HG03571 (cell line): ENCODE data around the gene TMEM236.

ENCODE experiments used
- ATAC-seq: cut with Tn5 transposase; IDR thresholded peaks from one replicate; pipeline ENCODE4 v1.9.1; 2021; ENCODE audit not compliant: unreplicated experiment

The TMEM236 gene

DNA sequence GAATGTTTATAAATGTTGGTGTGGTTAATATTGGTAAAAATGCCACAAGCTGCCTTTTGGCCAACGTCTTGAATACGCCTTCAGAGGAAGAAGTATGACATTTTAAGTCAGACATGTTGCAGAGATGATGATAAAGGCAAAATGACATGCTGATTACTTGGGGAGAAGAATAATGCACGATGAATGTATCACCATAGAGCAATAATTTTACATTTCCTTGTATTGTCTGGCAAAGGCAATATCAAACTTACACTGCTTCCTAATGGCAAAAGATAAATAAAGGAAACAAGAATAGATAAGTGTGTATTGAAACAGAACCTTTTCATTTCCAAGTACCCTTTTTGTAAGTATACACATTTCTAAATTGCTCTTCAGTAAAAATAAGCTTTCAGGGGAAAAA, 65.8 kb downstream of the TMEM236 start:
- no peak for ATAC-seq

DNA sequence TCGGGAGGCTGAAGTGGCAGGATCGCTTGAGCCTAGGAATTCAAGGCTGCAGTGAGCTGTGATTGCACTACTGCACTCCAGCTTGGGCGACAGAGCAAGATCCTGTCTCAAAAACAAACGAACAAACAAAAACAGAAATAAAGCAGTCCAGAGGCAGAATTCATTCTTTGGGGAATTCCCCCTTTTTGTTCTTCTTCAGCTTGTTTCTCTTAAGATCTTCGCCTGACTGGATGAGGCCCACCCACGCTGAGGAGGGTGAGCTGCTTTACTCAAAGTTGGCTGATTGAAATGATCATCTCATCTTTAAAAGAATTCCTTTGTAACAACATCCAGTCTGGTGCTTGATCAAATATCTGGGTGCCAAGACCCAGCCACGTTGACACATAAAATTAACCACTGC, 67.8 kb downstream of the TMEM236 start:
- no peak for ATAC-seq

DNA sequence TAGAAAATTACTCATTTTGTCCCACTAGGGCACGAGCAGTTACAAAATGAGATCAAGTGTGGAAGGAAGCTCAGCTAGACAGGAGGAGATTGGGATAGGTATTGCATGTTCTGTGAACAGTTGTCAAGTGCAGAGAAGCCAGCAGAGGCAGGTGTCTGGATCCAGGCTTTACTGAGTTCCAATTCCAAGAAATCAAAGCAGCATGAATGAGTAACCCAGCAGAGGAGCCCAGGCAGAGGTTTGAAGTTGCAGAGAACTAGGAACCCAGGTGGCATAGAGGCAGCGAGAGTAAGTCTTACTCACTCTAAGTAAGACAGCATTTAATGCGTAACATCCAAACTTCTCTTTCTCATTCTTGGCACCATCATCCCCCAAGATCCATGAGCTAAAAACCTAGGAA, 68.9 kb downstream of the TMEM236 start:
- ATAC-seq = no peak

DNA sequence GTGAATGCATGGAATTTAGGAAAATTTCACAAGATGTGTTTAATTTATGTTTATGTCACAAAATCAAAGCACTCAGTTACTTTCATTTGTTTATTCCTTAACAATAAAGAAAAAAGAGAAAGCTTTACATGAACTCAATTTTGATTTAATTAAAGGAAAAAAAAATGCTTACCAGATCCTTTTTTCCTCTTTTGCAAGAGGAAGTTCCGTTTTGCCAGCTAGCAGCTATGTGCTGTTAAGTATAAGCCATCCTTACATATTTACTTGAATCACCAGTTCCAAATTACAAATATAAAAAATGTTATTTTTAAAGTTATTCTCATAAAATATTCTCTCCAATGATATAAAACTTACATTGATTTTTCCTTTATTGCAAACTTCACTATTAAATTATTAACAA, 69.9 kb downstream of the TMEM236 start:
- ATAC-seq = no peak

DNA sequence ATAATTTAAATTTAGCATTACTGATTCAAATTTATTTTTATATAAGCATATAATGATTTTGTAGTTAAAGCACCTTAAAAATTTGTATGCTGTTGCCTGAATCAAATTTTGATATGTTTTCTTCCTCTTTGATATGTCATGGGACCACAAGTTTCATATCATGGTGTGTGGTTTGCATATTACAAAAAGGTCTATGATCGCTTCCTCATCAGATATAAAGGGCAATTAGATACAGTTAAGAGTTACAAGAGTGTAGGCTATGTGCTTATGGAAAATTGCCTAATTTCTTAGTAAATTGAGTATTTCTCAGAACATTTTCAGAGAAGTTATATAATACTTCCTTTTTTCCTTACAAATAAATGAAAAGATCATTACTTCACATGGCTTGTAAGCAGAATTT, 79.3 kb downstream of the TMEM236 start:
- no peak for ATAC-seq

DNA sequence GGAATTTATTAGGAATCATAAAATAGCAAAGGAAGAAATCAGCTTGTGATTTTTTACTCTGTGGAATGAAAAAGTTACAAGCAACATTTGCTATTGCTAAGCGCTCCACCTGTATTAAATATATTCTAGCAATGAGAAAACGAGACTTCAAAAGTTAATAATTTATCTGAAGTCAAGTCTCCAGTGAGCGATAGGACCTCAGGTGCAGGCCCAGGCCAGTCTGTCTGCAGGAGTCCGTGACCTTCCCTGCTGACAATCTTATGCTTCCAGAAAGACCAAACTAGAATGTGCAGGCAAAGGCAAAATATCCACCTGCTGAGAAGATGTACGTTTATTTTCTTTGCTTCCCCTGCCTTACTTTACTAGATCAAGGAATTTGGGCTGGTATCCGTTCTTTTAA, 79.9 kb downstream of the TMEM236 start:
- ATAC-seq = no peak

DNA sequence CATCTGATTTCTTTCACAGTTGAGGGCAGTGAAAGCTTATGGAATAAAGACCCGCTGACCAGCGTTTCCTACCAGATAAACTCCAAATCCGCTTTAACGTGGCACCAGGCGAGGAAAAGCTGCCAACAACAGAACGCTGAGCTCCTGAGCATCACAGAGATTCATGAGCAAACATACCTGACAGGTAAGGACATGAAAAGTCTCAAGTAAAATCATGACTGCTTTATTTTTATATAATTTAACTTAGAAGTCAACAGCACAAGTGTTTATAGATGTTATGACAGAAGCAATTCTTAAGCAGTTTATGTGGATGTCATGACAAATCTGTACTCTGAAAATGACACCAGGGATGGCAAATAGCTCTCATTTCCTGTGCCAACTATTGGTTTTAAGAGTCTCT, 81.7 kb downstream of the TMEM236 start:
- no peak for ATAC-seq

DNA sequence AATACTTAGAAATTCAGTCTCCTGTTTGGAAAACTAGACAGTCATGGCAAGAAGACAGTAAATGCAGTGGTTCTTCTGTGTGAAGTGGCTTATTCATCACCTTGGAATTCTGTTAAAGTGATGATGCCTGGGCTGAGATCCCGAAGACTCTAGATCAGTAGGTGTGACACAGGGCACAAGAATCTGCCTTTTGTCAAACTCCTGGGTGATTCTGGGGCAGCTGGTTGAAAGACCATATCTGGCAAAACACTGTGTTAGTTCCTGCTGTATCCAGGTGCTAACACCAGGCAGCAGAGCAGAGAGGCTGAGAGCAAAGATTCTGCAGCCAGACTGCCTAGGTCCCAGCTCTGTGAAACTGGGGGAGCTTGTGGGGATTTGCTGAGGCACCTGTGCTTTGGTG, 83.7 kb downstream of the TMEM236 start:
- ATAC-seq = no peak

DNA sequence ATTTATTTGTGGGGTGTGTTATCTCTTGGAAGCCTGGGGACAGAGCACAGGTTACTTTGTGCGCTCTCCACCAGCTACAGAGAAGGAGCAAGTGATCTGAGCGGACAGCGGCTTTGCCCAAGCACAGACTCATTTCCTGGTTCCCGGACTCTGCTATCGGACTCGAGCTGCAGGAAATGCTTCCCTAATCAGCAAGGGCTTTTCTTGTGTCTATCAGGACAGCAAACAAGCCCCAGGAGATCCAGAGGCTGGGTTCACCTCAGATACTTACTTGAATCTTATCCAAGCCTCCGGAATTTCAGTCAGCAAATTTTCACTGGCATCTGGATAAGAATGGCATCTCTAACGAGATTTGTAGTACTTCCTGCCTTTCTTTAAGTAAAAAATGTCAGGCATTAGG, 84.9 kb downstream of the TMEM236 start:
- no peak for ATAC-seq

DNA sequence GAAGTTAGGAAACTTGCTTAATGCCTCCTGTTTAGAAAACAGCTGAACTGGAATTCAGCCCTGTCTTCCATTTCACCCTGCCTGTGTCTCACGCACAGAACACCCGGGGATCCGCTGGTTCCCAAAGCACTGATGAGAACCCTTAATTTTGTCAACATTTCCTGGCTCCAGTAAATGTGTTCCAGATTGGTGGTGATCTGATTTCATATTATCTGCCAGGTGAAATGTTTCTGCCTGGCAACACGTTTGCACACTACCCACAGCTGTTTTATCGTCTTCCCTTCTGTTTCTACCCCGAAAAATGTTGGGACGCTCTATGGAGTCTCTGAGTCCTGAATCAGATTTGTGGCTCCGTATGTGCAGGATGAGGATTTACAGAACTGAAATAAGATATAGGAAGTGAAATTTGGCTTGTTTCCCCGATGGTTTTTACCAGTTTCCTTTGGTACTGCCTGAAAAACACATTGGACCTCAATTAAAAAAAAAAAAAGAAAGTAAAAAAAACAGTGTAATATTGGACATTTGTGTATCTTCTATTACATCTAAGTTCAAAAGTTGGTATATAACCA, 86.2 kb downstream of the TMEM236 start:
- ATAC-seq = no peak

DNA sequence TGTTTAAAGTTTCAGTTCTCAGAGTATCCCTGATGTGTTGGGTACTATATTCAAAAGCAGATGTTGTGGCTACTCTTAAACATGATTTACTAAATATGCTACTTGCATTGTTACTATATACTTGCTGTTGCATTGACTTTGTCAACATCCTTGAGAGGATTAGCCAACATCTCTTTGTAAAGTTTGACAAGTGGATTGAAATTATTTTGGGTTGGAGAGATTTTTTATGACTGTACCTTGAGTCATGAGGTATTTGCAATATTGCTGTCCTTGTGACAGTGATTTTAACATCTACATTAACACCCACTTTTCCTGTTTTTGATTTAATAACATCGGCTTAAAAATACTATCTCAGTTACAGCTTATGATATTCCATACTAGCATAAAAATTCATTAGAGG, 89.0 kb downstream of the TMEM236 start:
- no peak for ATAC-seq

DNA sequence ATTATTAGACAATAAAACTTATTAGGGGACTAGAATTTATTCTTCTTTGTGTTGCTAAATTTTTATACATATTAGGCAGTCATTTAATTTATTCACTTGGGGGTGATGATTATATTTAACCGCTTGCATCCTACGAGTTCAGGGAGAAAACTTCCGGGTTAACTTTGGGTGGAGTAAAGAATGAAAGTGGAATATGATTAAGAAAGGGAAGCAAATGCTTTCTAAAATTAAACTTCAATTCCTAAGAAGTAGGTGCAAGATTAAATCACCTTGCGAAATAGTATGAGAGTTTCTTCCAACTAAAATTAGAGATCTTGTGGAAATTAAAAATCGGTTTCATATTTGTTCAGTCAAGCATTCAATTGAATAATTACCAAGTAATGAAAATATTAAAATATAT, 90.6 kb downstream of the TMEM236 start:
- no peak for ATAC-seq

DNA sequence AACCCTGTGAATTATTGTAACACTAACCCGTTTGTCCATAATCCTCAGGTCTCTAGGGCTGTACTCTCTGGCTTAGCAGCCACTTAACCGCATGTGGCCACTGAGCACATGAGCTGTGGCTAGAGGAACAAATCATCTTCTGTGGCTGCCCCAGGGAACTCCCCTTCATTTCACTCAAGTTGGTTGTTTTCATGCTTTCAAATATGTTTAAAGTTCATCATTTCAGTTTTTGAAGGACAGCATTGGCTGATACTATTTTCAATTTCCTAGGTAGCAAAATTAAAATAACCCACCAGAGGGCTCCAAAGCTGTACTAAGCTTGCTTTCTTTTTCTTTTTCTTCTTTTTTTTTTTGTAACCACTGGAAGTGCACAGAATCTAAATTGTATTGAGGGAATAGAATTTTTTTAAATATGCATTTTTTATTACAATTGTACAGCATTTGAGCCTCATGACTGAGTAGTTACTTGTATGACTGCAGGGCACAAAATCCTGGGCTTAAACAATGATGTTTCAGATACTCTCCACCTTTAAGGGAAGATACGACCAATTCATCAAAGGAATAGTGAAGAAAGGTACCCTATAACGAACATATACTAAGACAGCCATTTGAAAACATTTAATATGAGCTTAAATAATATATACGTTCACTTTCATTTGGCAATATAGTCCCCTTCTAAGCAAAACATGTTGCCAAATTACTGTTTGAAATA, 95.7 kb downstream of the TMEM236 start:
- no peak for ATAC-seq

DNA sequence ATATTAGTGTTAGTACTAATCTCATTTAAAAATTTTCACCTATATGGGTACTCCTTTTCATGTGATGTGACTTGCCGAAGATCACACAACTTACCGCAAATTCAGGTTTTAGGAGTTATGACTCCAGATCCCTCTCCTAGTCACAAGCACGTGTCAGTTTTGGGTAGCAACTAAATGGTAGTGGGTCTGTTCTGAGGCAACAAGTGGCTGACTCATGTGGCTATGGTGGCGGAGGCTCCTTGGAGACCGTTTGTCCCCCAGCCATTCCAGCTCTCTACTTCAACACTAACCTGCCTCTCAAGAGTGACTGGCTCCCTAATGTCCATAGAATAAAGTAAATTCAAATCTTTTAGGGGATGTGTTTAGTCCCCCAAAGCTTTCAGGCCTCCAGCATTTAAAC, 96.6 kb downstream of the TMEM236 start:
- ATAC-seq = no peak
